Neuron (in vitro differentiated cells): ENCODE results near the gene VKORC1.

Experiments
- H2AFZ ChIP-seq: one replicate; pipeline ENCODE4 v1.6.1; 2013; ENCODE audit warnings: low read depth, mild to moderate bottlenecking, inconsistent platforms, low read length, moderate library complexity
- H3K27me3 ChIP-seq: one replicate; pipeline ENCODE4 v1.6.1; 2013; ENCODE audit warnings: low read length; ENCODE audit not compliant: insufficient read depth
- H3K36me3 ChIP-seq: one replicate; pipeline ENCODE4 v1.6.1; 2013; ENCODE audit warnings: low read length; ENCODE audit not compliant: insufficient read depth
- H3K4me1 ChIP-seq: one replicate; pipeline ENCODE4 v1.6.1; 2013; ENCODE audit warnings: low read length; ENCODE audit not compliant: insufficient read depth
- H3K4me3 ChIP-seq: 2 replicates; pipeline ENCODE4 v1.5.1; 2013; ENCODE audit warnings: mild to moderate bottlenecking, low read length, moderate library complexity
- H3K9me3 ChIP-seq: one replicate; pipeline ENCODE4 v1.6.1; 2013; ENCODE audit warnings: low read length

VKORC1 gene

DNA sequence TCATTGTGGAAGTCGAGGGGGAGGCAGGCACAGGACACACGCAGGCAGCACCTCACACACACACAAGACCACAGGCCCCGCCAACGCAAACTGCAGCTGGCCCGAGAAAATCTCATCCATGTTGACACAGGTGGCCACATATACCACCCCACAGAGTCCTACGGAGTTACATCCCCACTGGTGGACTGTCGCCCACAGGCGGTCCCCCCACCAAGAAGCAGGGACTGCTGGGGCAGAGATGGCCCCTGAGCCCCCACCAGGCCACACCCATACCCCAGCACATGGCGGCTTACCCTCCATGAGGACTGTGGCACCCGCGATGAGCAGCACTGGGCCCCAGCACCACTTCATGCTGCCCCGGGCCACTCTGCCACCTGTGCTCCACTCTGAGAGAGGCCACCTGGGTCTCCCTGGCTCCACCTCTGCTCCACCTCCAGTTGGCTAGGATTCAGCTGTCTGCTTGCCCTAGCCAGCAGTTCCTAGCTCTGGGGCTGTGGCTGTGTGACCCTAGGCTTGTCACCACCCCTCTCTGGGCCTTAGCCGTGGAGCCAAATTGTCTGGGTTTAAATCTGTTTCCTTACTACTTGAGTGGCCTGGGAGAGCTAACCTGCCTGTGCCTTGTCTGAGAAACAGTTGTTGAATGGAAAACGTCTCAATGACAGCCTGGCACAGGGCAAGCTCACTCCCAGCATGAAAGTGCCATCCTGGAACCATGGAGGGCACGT, 6.0 kb downstream of the VKORC1 start, which contains the start of gene PRSS53:
TSS of gene PRSS53 (minus strand) at position 485 of the 725 bp plus-strand sequence. CDS start at position 351, 134 bp downstream.
- H3K9me3 ChIP-seq, result no peaks in the 10 kb centered on the region
- no peaks in the 10 kb centered on the region for H3K27me3 ChIP-seq
- H3K4me3 ChIP-seq, result no peak within 1 kb of the TSS
- peaks cover 14% of the 10 kb centered on the region for H3K36me3 ChIP-seq
- no peak within 1 kb of the TSS for H2AFZ ChIP-seq
- H3K4me1 ChIP-seq, result peaks cover 6% of the 10 kb centered on the region

- Histone ChIP-seq H3K4me3 (no peak overlapping the region), H3K27me3 (no peaks in the 10 kb centered on the region), H2AFZ (no peak overlapping the region), H3K4me1 (peaks cover 2% of the 10 kb centered on the region), H3K9me3 (no peaks in the 10 kb centered on the region), H3K36me3 (peaks cover 20% of the 10 kb centered on the region)
These were observed 6.6 kb downstream of the VKORC1 start for GRCh38 chr16:31087971-31088370.

DNA sequence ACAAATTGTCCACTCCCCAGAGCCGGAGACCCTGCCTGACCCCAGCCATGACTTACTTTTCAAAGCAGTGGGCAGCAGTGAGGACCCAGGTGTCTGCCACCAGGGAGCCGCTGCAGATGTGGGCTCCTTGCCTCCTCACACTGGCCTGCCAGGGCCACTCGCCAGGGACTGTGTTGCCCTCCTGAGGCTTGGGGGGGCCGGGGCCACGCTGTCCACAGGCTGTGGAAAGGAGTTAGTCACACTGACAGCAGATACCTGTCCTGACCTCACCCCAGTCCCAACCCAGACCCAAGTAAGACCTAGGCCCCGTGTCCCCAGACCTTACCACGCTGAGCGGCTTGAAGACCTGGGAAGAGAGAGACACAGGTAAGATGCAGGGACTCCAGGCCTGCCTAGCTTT, 7.1 kb downstream of the VKORC1 start:
- no peak overlapping the region for H2AFZ ChIP-seq
- no peaks in the 10 kb centered on the region for H3K27me3 ChIP-seq
- peaks cover 25% of the 10 kb centered on the region for H3K36me3 ChIP-seq
- H3K4me3 ChIP-seq, result no peak overlapping the region
- H3K4me1 ChIP-seq, result no peaks in the 10 kb centered on the region
- H3K9me3 ChIP-seq, result no peaks in the 10 kb centered on the region

DNA sequence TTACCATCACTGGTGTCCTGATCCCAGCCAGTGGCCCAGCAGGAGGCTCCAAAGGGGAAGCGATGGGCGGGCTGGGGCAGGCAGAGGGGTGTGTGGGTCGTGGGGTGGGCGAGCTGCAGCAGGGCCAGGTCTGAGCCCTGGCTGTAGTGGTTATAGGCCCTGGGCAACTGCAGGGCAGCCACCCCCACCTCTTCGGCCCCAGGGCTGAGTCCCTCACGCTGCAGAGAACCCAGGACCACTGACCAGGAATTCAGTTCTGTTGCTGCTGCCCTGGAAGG, 8.0 kb downstream of the VKORC1 start:
- H3K4me3 ChIP-seq, result no peak overlapping the region
- no peak overlapping the region for H2AFZ ChIP-seq
- no peaks in the 10 kb centered on the region for H3K27me3 ChIP-seq
- no peaks in the 10 kb centered on the region for H3K4me1 ChIP-seq
- H3K9me3 ChIP-seq, result no peaks in the 10 kb centered on the region
- peaks cover 34% of the 10 kb centered on the region for H3K36me3 ChIP-seq

- Histone ChIP-seq H3K9me3 (no peaks in the 10 kb centered on the region), H3K27me3 (no peaks in the 10 kb centered on the region), H2AFZ (no peak overlapping the region), H3K4me3 (no peak overlapping the region), H3K36me3 (peaks cover 35% of the 10 kb centered on the region), H3K4me1 (no peaks in the 10 kb centered on the region)
These were observed 8.5 kb downstream of the VKORC1 start for GRCh38 chr16:31085873-31086628.

DNA sequence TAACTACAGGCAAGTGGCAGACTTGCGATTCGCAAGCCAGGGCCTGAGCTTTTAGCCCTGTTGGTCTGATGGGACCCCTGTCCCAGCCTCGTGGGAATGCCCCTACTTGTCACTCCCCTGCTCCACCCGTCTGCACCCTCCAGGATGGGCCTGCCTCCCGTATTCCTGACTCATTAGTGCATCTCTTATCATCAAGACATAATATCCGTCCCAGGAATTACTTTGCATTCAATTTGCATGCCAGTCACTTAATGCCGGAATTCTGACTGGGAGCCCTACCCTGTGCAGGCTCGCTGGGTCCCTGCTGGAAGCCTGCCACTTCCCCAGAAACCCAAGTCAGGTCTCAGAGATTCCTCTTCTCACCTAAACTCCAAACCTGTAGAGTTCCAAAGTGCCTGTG, 9.2 kb downstream of the VKORC1 start:
- peaks cover 36% of the 10 kb centered on the region for H3K36me3 ChIP-seq

GRCh38 chr16:31084584-31085302, 9.9 kb downstream of the VKORC1 start:
- Histone ChIP-seq H3K9me3 (no peaks in the 10 kb centered on the region), H3K27me3 (no peaks in the 10 kb centered on the region), H2AFZ (no peak overlapping the region), H3K4me1 (no peaks in the 10 kb centered on the region), H3K36me3 (peaks cover 40% of the 10 kb centered on the region), H3K4me3 (no peak overlapping the region)

More for the DNA sequence above, 9.2 kb downstream of the VKORC1 start:
- Histone ChIP-seq H3K4me3 (no peak overlapping the region), H3K9me3 (no peaks in the 10 kb centered on the region), H2AFZ (no peak overlapping the region), H3K27me3 (no peaks in the 10 kb centered on the region), H3K4me1 (no peaks in the 10 kb centered on the region)

GRCh38 chr16:31083981-31084380, 10.6 kb downstream of the VKORC1 start:
- peaks cover 48% of the 10 kb centered on the region for H3K36me3 ChIP-seq
- H3K4me1 ChIP-seq, result no peaks in the 10 kb centered on the region
- H2AFZ ChIP-seq, result no peak overlapping the region
- no peaks in the 10 kb centered on the region for H3K27me3 ChIP-seq
- no peak overlapping the region for H3K4me3 ChIP-seq
- no peaks in the 10 kb centered on the region for H3K9me3 ChIP-seq

DNA sequence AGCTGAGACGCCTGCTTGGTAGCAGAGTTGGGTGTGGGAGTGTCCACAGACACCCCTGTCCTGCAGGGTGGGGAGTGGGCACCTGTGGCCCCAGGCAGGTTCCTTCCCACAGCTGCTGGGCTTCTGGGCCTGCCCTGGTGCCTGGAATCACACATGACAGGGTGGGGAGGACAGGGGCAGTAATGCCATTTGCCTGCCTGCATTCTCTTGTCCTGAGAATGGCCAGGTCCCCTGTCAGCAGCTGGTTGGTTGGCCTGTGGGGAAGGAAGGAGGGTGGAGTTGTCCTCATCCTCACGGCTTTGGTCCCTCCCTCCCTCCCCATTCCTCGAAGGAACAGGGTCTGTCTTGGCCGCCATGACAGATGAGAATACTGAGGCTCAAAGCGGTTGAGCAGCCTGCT, 11.0 kb downstream of the VKORC1 start:
- Histone ChIP-seq H3K9me3 (no peaks in the 10 kb centered on the region), H3K27me3 (no peaks in the 10 kb centered on the region), H2AFZ (no peak overlapping the region), H3K36me3 (peaks cover 52% of the 10 kb centered on the region), H3K4me1 (no peaks in the 10 kb centered on the region), H3K4me3 (no peak overlapping the region)

DNA sequence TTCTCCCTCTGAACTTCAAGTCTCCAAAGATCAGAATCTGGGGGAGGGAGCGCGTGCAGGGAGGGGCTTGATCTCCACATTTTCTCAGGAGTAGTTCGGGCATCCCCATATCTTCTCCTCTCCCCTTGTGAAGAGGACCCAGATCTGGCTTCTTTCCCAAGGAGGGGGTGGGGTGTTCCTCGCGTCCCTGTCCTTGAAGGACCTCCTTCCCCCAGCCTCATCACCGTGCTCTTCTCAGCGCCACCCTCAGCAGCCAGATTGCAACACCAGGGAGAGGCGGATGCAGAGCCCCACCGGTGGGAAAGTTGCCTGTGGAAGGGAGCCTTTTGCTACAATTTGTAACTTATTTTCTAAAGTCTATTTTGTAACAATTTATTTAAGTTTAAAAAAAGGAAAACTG, 11.5 kb downstream of the VKORC1 start:
- Histone ChIP-seq H3K9me3 (no peaks in the 10 kb centered on the region), H2AFZ (no peak overlapping the region), H3K27me3 (no peaks in the 10 kb centered on the region), H3K36me3 (peaks cover 57% of the 10 kb centered on the region), H3K4me1 (no peaks in the 10 kb centered on the region), H3K4me3 (no peak overlapping the region)

DNA sequence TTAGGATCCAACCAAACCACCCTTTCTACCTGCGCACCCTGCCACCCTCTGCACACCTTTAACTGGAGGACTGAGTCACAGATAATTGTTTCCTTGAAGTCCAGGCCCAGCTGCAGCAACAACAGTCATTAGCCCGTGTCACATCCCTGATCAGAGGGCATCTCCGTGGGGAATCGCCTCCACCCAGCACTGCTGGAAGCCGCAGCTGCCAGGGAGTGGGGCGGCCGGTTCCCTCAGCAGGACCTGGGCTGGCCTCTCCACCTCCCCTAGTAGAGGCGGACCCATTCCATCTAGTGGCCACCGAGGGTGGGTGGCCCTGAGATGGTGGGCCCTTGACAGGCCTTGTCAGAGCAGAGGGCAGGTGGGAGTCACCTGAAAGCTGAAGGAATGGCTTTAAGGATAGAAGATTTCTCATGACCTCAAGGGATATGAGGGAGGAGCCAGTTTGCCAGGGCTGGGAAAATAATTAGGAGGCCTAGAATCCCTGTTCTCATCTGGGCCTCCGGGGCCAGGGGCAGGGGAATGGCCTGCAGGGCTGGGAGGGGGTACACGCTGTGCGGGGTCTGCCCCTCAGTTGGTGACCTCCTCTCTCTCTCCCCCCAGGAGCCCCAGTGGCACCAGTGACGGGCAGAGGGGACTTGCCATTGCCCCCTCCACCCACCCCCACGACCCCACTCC, 12.1 kb downstream of the VKORC1 start:
- Histone ChIP-seq H3K27me3 (no peaks in the 10 kb centered on the region), H3K9me3 (no peaks in the 10 kb centered on the region), H3K4me3 (no peak overlapping the region), H3K36me3 (peaks cover 61% of the 10 kb centered on the region), H2AFZ (no peak overlapping the region), H3K4me1 (no peaks in the 10 kb centered on the region)

DNA sequence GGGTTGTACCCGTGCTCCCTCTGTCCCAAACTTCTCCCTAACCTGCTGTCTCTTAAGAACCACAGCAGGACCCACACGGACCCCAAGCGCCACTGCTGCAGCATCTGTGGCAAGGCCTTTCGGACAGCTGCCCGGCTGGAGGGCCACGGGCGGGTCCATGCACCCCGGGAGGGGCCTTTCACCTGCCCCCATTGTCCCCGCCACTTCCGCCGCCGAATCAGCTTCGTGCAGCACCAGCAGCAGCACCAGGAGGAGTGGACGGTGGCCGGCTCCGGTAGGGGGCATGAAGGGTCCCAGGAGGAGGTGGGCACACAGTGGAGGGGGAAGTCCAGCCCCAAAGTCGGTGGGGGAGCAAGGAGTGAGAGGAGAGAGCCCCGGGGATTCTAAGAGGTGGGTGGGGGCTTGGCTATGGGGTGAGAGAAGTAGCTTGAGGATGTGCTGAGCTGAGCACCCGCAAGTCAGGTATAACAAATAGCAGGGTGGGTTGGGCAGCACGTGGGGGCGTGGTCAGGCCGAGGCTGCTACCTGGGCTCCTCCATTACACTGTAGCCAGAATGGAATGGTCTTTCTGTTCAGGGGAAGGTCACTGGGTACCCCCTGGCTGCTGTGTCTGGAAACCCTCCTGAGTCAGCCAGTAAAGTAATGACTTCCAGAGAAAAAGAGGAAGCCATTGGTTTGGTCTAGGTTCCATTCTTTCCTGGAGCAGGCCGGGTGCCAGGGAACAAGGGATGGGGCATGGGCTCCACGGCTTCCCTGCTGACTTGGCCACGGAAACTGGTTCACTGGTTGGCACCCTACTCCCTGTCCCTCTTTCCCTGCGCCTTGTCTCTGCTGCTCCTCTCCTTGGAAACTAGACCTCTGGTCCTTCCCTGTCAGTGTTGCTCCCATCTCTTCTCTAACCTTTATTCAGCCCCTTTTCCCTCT, 12.9 kb downstream of the VKORC1 start:
- Histone ChIP-seq H3K36me3 (peaks cover 68% of the 10 kb centered on the region), H3K27me3 (no peaks in the 10 kb centered on the region), H3K4me1 (no peaks in the 10 kb centered on the region), H2AFZ (no peak overlapping the region), H3K9me3 (no peaks in the 10 kb centered on the region), H3K4me3 (no peak overlapping the region)
